ENCODE measurements around the gene IL31.

DNA sequence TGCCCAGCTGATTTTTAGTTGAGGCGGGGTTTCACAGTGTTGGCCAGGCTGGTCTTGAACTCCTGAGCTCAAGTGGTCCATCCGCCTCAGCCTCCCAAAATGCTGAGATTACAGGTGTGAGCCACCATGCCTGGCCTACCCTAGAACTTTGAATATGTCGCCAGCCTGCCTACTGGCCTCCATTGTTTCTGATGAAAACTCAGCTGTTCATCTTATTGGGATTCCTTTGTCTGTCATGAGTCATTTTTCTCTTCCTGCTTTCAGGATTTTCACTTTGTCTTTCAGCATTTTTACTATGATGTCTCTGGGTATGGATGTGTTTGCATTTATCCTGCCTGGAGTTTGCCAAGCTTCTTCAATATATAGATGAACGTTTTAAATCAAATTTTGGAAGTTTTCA lies 21.4 kb upstream of the IL31 start:
- TF ChIP-seq, protein P1, sequence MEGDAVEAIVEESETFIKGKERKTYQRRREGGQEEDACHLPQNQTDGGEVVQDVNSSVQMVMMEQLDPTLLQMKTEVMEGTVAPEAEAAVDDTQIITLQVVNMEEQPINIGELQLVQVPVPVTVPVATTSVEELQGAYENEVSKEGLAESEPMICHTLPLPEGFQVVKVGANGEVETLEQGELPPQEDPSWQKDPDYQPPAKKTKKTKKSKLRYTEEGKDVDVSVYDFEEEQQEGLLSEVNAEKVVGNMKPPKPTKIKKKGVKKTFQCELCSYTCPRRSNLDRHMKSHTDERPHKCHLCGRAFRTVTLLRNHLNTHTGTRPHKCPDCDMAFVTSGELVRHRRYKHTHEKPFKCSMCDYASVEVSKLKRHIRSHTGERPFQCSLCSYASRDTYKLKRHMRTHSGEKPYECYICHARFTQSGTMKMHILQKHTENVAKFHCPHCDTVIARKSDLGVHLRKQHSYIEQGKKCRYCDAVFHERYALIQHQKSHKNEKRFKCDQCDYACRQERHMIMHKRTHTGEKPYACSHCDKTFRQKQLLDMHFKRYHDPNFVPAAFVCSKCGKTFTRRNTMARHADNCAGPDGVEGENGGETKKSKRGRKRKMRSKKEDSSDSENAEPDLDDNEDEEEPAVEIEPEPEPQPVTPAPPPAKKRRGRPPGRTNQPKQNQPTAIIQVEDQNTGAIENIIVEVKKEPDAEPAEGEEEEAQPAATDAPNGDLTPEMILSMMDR (IDR thresholded peaks at IDR 0.05) = no peak
- no peak for TF ChIP-seq POLR2A (IDR thresholded peaks at IDR 0.05)
